GM18951 (cell line): ENCODE measurements around the gene RUBCN.
"Not testable (repeated sequence)": the region's sequence is repeated elsewhere in the genome, so short reads cannot be mapped to it uniquely, and the experiment has no call there.

Experiments
- POLR2A ChIP-seq: IDR thresholded peaks from 4 replicates; pipeline ENCODE4 v1.6.1; 2011; ENCODE audit warnings: mild to moderate bottlenecking; ENCODE audit not compliant: insufficient read length, insufficient read depth; ENCODE audit errors: extremely low read depth
- in situ Hi-C: fragments of 300-500 bp; cut with MboI; formaldehyde crosslinking; loops from one replicate; pipeline ENCODE4 v1.12.0; 2022; ENCODE audit warnings: low sequenced_read_pairs, mixed read lengths, inconsistent platforms; ENCODE audit not compliant: unreplicated experiment

RUBCN gene

GRCh38 chr3:197687570-197687969, 49.1 kb downstream of the RUBCN start:
- in situ Hi-C loops = loop anchor here (25.0 kb wide), 1 partner anchor 100 kb away; no protein-coding TSS in a partner anchor
- TF ChIP-seq POLR2A = no peak

- in situ Hi-C loops = loop anchor here (25.0 kb wide), 1 partner anchor 100 kb away; no protein-coding TSS in a partner anchor
- TF ChIP-seq POLR2A = no peak
Observed at GRCh38 chr3:197686899-197687298, 49.8 kb downstream of the RUBCN start.

- in situ Hi-C loops = loop anchor here (25.0 kb wide), 1 partner anchor 98 kb away; no protein-coding TSS in a partner anchor
- no peak for TF ChIP-seq POLR2A
Observed at GRCh38 chr3:197685546-197685945, 51.2 kb downstream of the RUBCN start.

GRCh38 chr3:197683191-197683590, 53.5 kb downstream of the RUBCN start:
- in situ Hi-C loops = loop anchor here (25.0 kb wide), 1 partner anchor 96 kb away; no protein-coding TSS in a partner anchor
- no peak for TF ChIP-seq POLR2A

- TF ChIP-seq POLR2A = no peak
- in situ Hi-C loops = loop anchor here (25.0 kb wide), 1 partner anchor 95 kb away; no protein-coding TSS in a partner anchor
Observed at GRCh38 chr3:197682713-197683112, 54.0 kb downstream of the RUBCN start.

GRCh38 chr3:197680955-197681521, 55.7 kb downstream of the RUBCN start:
- in situ Hi-C loops = loop anchor here (25.0 kb wide), 1 partner anchor 94 kb away; no protein-coding TSS in a partner anchor
- TF ChIP-seq POLR2A = no peak

GRCh38 chr3:197675951-197676350, 60.8 kb downstream of the RUBCN start:
- no peak for TF ChIP-seq POLR2A
- in situ Hi-C loops = loop anchor here (25.0 kb wide), 1 partner anchor 89 kb away; no protein-coding TSS in a partner anchor

GRCh38 chr3:197675563-197675860, 61.2 kb downstream of the RUBCN start:
- no peak for TF ChIP-seq POLR2A
- in situ Hi-C loops = loop anchor here (25.0 kb wide), 1 partner anchor 88 kb away; no protein-coding TSS in a partner anchor

- TF ChIP-seq POLR2A = no peak
- in situ Hi-C loops = loop anchor here (25.0 kb wide), 1 partner anchor 88 kb away; no protein-coding TSS in a partner anchor
Observed at GRCh38 chr3:197674741-197675562, 61.8 kb downstream of the RUBCN start.

GRCh38 chr3:197673170-197673569, 63.5 kb downstream of the RUBCN start:
- no peak for TF ChIP-seq POLR2A
- in situ Hi-C loops = no loop called here

- no peak for TF ChIP-seq POLR2A
- in situ Hi-C loops = no loop called here
Observed at GRCh38 chr3:197670361-197670760, 66.3 kb downstream of the RUBCN start.

- no peak for TF ChIP-seq POLR2A
- in situ Hi-C loops = no loop called here
Observed at GRCh38 chr3:197667968-197668367, 68.7 kb downstream of the RUBCN start.

- in situ Hi-C loops = not testable (repeated sequence)
Observed at GRCh38 chr3:197667293-197667692, 69.4 kb downstream of the RUBCN start.

GRCh38 chr3:197666221-197666842, 70.4 kb downstream of the RUBCN start:
- in situ Hi-C loops = not testable (repeated sequence)

GRCh38 chr3:197665549-197665948, 71.2 kb downstream of the RUBCN start:
- in situ Hi-C loops = not testable (repeated sequence)

GRCh38 chr3:197665142-197665491, 71.6 kb downstream of the RUBCN start:
- in situ Hi-C loops = not testable (repeated sequence)

- in situ Hi-C loops = not testable (repeated sequence)
Observed at GRCh38 chr3:197664414-197665141, 72.1 kb downstream of the RUBCN start.

GRCh38 chr3:197663367-197664140, 73.2 kb downstream of the RUBCN start:
- in situ Hi-C loops = not testable (repeated sequence)

GRCh38 chr3:197662352-197662751, 74.4 kb downstream of the RUBCN start:
- in situ Hi-C loops = not testable (repeated sequence)
